PFSK-1 (cell line): ENCODE measurements around the gene STPG4.

Source experiments
- POLR2AphosphoS5 ChIP-seq: IDR thresholded peaks from 2 replicates; pipeline ENCODE4 v1.6.1; 2012; ENCODE audit warnings: low read depth, mild to moderate bottlenecking, control low read depth, low read length, moderate library complexity
- TAF1 ChIP-seq: IDR thresholded peaks from 2 replicates; pipeline ENCODE4 v1.6.1; 2012; ENCODE audit warnings: low read length, control low read depth, borderline replicate concordance; ENCODE audit not compliant: insufficient read depth

GRCh38 chr2:47094511-47095142, 60.5 kb downstream of the STPG4 start:
- TF ChIP-seq TAF1 (no peak), POLR2AphosphoS5 (no peak)
